ENCODE results near the gene PPP1R15B. TPM values are rescaled to one million over a fixed set of nuclear protein-coding genes. Genes with fewer than 3 reads are reported as not detected.

Gene PPP1R15B
- total and polyA plus RNA-seq, 10 of the 15 experiments (the other 5 are each of a cell fraction or from before 2014, with no cell fraction given), result 13.9 to 38.1 (median 26.5) TPM

DNA sequence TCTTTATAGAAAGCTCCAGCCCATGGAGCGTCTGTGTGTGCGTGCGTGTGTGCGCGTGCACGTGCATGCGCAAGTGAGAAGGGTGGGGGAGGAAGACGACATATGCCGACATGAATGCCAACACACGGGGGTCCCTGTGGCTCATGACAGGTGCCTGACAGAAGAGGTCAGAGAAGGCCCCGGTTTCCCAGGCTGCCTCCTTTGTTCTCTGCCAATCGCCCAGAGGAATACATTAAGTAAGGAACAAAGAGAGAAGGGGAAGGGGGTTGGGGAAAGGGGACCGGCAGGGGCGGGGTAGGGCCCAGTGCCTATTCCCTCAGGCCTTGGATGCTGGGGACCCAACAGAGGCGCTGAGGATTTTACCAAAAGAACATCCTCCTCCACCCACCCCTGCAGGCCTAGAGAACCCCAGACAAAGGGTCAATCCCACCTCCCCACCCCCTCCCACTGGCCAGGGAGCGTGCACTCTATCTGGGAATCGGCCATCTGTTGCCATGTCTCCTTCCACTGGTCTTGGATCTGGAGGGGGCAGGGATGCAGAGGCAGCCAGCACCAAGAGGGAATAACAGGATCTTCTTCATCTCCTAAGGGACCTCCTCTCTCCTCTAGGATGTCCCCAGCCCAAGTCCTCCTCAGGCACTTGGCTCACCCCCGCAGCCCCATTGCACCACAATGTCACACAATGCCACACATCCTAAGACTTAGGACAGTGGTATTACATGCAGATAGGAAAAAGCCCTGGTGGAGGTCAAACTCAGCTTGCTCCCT, 43.6 kb upstream of the PPP1R15B start (continued):
- no peak for TF ChIP-seq EED (IDR thresholded peaks at IDR 0.05; ENCODE audit: low read depth)
- TF ChIP-seq PML (IDR thresholded peaks at IDR 0.05; ENCODE audit: low read length), result no peak
- no peak for TF ChIP-seq HCFC1 (IDR thresholded peaks at IDR 0.05; ENCODE audit: low read length)
- TF ChIP-seq BMI1 (IDR thresholded peaks at IDR 0.05; ENCODE audit: borderline replicate concordance), result no peak
- no peak for TF ChIP-seq CEBPB (IDR thresholded peaks at IDR 0.05; ENCODE audit: borderline replicate concordance in 1 of 2, low read depth in 2 of 2, low read length in 2 of 2)

DNA sequence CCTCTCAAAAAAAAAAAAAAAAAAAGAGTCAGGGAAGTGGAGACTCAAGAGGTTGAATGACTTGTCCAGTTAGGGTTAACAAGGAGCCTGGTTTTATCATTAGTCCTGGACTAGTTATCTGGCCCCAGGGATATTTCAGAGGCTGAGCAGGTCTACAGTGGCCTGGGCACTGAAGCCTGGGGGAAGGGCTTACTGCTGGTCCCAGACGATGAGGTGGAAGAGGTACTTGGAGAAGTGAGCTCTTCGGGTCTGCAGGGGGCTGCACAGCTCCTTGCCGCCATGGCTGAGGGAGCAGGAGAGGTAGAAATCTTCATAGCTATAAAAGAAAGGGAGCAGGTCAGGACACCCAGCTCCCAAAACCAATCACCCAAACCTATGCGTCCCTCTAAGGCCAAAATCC, 42.9 kb upstream of the PPP1R15B start:
- Histone ChIP-seq H3K27me3 (replicated peaks in 1 of 2; ENCODE audit: control insufficient read depth in 2 of 2, insufficient read depth in 2 of 2, low read length in 1 of 2) (no peaks in the 10 kb centered on the region), H3K9ac (ENCODE audit: control insufficient read depth, insufficient read depth, low read length) (no peak overlapping the region), H3K79me2 (ENCODE audit: control insufficient read depth, insufficient read depth, low read length) (no peaks in the 10 kb centered on the region), H3K4me2 (ENCODE audit: control insufficient read depth, insufficient read depth) (no peak overlapping the region), H3K36me3 (ENCODE audit: control insufficient read depth in 2 of 2, insufficient read depth in 2 of 2, low read length in 1 of 2) (peaks cover 0 to 5% of the 10 kb centered on the region in 2 experiments; a peak in 3 of 4 replicates), H3K27ac (ENCODE audit: control insufficient read depth, insufficient read depth) (no peak overlapping the region), H2AFZ (ENCODE audit: control insufficient read depth, low read depth, low read length) (no peak overlapping the region), H3K9me3 (replicated peaks; ENCODE audit: control insufficient read depth, insufficient read depth, low read length) (no peaks in the 10 kb centered on the region), H4K20me1 (ENCODE audit: control insufficient read depth, insufficient read depth) (no peaks in the 10 kb centered on the region), H3K4me3 (no peak overlapping the region), H3K4me1 (ENCODE audit: control insufficient read depth, insufficient read depth, low read length) (peaks cover 17% of the 10 kb centered on the region)
- FAIRE-seq (no peak), DNase-seq (ENCODE audit: low read depth, low spot score) (no peak), ATAC-seq (no peak)
- POLR2A ChIA-PET, result interaction anchor here (0.6 to 3.1 kb wide), 4 partner anchors 10 to 59 kb away, joined by 6 to 41 read pairs (median 8); partner anchors contain the start of gene PIK3C2B
- SMC1A ChIA-PET (ENCODE audit: uncharacterized antibody, unreplicated experiment), result interaction anchor here (1.5 to 33.8 kb wide), 6 partner anchors 7 to 45 kb away, joined by 3 to 939 read pairs (median 22); partner anchors contain the start of gene PIK3C2B
- 76% methylated on average over 4 of the region's 4 CpGs for WGBS (ENCODE audit: insufficient coverage, insufficient replicate concordance, low lambda C conversion rate, missing lambda C conversion rate)
- CTCF ChIA-PET, result interaction anchor here (0.8 to 51.8 kb wide), 3 partner anchors 8 to 36 kb away, joined by 3 to 2021 read pairs (median 3); partner anchors contain the start of gene PIK3C2B
- no TSS peak for BruUV-seq (replicated peaks)
- in situ Hi-C loops (cut with MboI) (no loop called here), intact Hi-C loops (cut with micrococcal nuclease; ENCODE audit: unreplicated experiment) (no loop called here)
- RAD21 ChIA-PET (ENCODE audit: unreplicated experiment), result interaction anchor here (2.3 to 13.8 kb wide), 2 partner anchors 43 to 52 kb away, joined by 8 to 441 read pairs; partner anchors contain the start of gene PIK3C2B
- TF ChIP-seq BHLHE40 (IDR thresholded peaks at IDR 0.05; ENCODE audit: borderline replicate concordance in 1 of 2, low read depth in 2 of 2, low read length in 1 of 2) (no peak), SUZ12 (IDR thresholded peaks at IDR 0.05; ENCODE audit: unreplicated experiment) (no peak), RB1 (IDR thresholded peaks at IDR 0.05; ENCODE audit: borderline replicate concordance) (no peak), NBN (IDR thresholded peaks at IDR 0.05) (no peak), ATF7 (IDR thresholded peaks at IDR 0.05; ENCODE audit: low read depth) (no peak), SPI1 (IDR thresholded peaks at IDR 0.05; ENCODE audit: borderline replicate concordance, insufficient read depth, low read depth, low read length) (no peak), BACH1 (IDR thresholded peaks at IDR 0.05; ENCODE audit: borderline replicate concordance) (no peak), FOXK2 (IDR thresholded peaks at IDR 0.05) (no peak), GATAD2B (conservative IDR thresholded peaks at IDR 0.05; ENCODE audit: low read depth) (no peak), HCFC1 (IDR thresholded peaks at IDR 0.05; ENCODE audit: low read length) (no peak), RUNX3 (IDR thresholded peaks at IDR 0.05; ENCODE audit: low read length) (no peak), RCOR1 (conservative IDR thresholded peaks at IDR 0.05; ENCODE audit: low read depth, low read length) (no peak), KAT2A (conservative IDR thresholded peaks at IDR 0.05; ENCODE audit: control insufficient read depth, low read depth, low read length) (no peak), STAT1 (conservative IDR thresholded peaks at IDR 0.05) (no peak)
- TF ChIP-seq, protein P1, sequence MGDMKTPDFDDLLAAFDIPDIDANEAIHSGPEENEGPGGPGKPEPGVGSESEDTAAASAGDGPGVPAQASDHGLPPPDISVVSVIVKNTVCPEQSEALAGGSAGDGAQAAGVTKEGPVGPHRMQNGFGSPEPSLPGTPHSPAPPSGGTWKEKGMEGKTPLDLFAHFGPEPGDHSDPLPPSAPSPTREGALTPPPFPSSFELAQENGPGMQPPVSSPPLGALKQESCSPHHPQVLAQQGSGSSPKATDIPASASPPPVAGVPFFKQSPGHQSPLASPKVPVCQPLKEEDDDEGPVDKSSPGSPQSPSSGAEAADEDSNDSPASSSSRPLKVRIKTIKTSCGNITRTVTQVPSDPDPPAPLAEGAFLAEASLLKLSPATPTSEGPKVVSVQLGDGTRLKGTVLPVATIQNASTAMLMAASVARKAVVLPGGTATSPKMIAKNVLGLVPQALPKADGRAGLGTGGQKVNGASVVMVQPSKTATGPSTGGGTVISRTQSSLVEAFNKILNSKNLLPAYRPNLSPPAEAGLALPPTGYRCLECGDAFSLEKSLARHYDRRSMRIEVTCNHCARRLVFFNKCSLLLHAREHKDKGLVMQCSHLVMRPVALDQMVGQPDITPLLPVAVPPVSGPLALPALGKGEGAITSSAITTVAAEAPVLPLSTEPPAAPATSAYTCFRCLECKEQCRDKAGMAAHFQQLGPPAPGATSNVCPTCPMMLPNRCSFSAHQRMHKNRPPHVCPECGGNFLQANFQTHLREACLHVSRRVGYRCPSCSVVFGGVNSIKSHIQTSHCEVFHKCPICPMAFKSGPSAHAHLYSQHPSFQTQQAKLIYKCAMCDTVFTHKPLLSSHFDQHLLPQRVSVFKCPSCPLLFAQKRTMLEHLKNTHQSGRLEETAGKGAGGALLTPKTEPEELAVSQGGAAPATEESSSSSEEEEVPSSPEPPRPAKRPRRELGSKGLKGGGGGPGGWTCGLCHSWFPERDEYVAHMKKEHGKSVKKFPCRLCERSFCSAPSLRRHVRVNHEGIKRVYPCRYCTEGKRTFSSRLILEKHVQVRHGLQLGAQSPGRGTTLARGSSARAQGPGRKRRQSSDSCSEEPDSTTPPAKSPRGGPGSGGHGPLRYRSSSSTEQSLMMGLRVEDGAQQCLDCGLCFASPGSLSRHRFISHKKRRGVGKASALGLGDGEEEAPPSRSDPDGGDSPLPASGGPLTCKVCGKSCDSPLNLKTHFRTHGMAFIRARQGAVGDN (IDR thresholded peaks at IDR 0.05), result no peak
- TF ChIP-seq, protein P2, sequence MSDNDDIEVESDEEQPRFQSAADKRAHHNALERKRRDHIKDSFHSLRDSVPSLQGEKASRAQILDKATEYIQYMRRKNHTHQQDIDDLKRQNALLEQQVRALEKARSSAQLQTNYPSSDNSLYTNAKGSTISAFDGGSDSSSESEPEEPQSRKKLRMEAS (IDR thresholded peaks at IDR 0.05; ENCODE audit: low read depth, low read length), result no peak

Measured in GM12878 (cell line).